GM19328 (cell line): Measurements from ENCODE around the gene TBC1D2B.
"Not testable (repeated sequence)": the region's sequence is repeated elsewhere in the genome, so short reads cannot be mapped to it uniquely, and the experiment has no call there.

Experiments
- ATAC-seq: cut with Tn5 transposase; IDR thresholded peaks from one replicate; pipeline ENCODE4 v1.9.1; 2021; ENCODE audit warnings: mild to moderate bottlenecking, moderate library complexity; ENCODE audit not compliant: unreplicated experiment

The TBC1D2B gene

GRCh38 chr15:77991658-77992201, 85.8 kb downstream of the TBC1D2B start:
- not testable (repeated sequence) for ATAC-seq

GRCh38 chr15:77991029-77991406, 86.5 kb downstream of the TBC1D2B start:
- ATAC-seq: no peak

GRCh38 chr15:77989296-77990143, 88.0 kb downstream of the TBC1D2B start:
- ATAC-seq: no peak

GRCh38 chr15:77988347-77989295, 88.9 kb downstream of the TBC1D2B start:
- ATAC-seq: no peak

GRCh38 chr15:77987765-77988136, 89.8 kb downstream of the TBC1D2B start:
- ATAC-seq: not testable (repeated sequence)

GRCh38 chr15:77986891-77987764, 90.4 kb downstream of the TBC1D2B start:
- ATAC-seq: no peak

GRCh38 chr15:77985931-77986480, 91.5 kb downstream of the TBC1D2B start:
- no peak for ATAC-seq

GRCh38 chr15:77985031-77985930, 92.2 kb downstream of the TBC1D2B start:
- ATAC-seq: no peak

GRCh38 chr15:77984446-77984861, 93.1 kb downstream of the TBC1D2B start:
- ATAC-seq: no peak

- no peak for ATAC-seq
Observed at GRCh38 chr15:77983708-77984445, 93.6 kb downstream of the TBC1D2B start.

GRCh38 chr15:77983091-77983707, 94.3 kb downstream of the TBC1D2B start:
- no peak for ATAC-seq

GRCh38 chr15:77982127-77982490, 95.4 kb downstream of the TBC1D2B start:
- no peak for ATAC-seq

GRCh38 chr15:77981281-77982126, 96.0 kb downstream of the TBC1D2B start:
- no peak for ATAC-seq

GRCh38 chr15:77980674-77981073, 96.8 kb downstream of the TBC1D2B start:
- ATAC-seq: not testable (repeated sequence)

GRCh38 chr15:77980098-77980497, 97.4 kb downstream of the TBC1D2B start:
- ATAC-seq: no peak

GRCh38 chr15:77979157-77979556, 98.4 kb downstream of the TBC1D2B start:
- ATAC-seq: not testable (repeated sequence)

GRCh38 chr15:77978759-77979145, 98.8 kb downstream of the TBC1D2B start:
- not testable (repeated sequence) for ATAC-seq
